Renal cortex interstitium (tissue), 11 donors: ENCODE data around the gene PDE4D. TPM values are rescaled to one million over a fixed set of nuclear protein-coding genes. Genes with fewer than 3 reads are reported as not detected.
"Not testable (repeated sequence)": the region's sequence is repeated elsewhere in the genome, so short reads cannot be mapped to it uniquely, and the experiment has no call there.

ENCODE experiments used
- DNase-seq, 11 donors: peaks; one replicate each; pipeline ENCODE4 v3.0.0-alpha.2; 2013; ENCODE audit warnings: low read depth in 9 of 11, low spot score in 4 of 11; ENCODE audit errors: extremely low read depth in 1 of 11
- polyA plus RNA-seq, 3 donors: library from polyadenylated mRNA; unstranded; fragments of 120-200 nt; gene quantifications; one replicate each; pipeline ENCODE4 v1.2.1, GENCODE V29; 2013; ENCODE audit not compliant: insufficient read length in 3 of 3

PDE4D gene
- polyA plus RNA-seq, 3 donors: 18.6 to 43.9 (median 21.4) TPM

GRCh38 chr5:59609501-59610265 is 283.8 kb downstream of the PDE4D start:
- no peak for DNase-seq

GRCh38 chr5:59608745-59609144 is 284.8 kb downstream of the PDE4D start:
- no peak for DNase-seq

- no peak for DNase-seq
These were observed 286.3 kb downstream of the PDE4D start for GRCh38 chr5:59607138-59607765.

- DNase-seq: no peak
These were observed 287.6 kb downstream of the PDE4D start for GRCh38 chr5:59605915-59606314.

GRCh38 chr5:59604111-59604510 is 289.4 kb downstream of the PDE4D start:
- no peak for DNase-seq

GRCh38 chr5:59600998-59601397 is 292.5 kb downstream of the PDE4D start:
- DNase-seq: no peak

- no peak for DNase-seq
These were observed 293.4 kb downstream of the PDE4D start for GRCh38 chr5:59600153-59600552.

- DNase-seq: no peak
These were observed 293.8 kb downstream of the PDE4D start for GRCh38 chr5:59599729-59600128.

GRCh38 chr5:59598547-59598874 is 295.0 kb downstream of the PDE4D start:
- DNase-seq: no peak

GRCh38 chr5:59597690-59598546 is 295.6 kb downstream of the PDE4D start:
- no peak for DNase-seq

- DNase-seq: no peak
These were observed 296.8 kb downstream of the PDE4D start for GRCh38 chr5:59596586-59597350.

- not testable (repeated sequence) for DNase-seq
These were observed 299.4 kb downstream of the PDE4D start for GRCh38 chr5:59594118-59594517.

GRCh38 chr5:59593439-59594007 is 300.0 kb downstream of the PDE4D start:
- no peak for DNase-seq

- DNase-seq: peak in 3 of 11 donors; percentile 13 to 49 (median 40)
These were observed 301.4 kb downstream of the PDE4D start for GRCh38 chr5:59592101-59592500.

- DNase-seq: no peak
These were observed 302.4 kb downstream of the PDE4D start for GRCh38 chr5:59591162-59591561.

GRCh38 chr5:59588922-59589321 is 304.6 kb downstream of the PDE4D start:
- DNase-seq: no peak

- peak in 10 of 11 donors; percentile 44 to 78 (median 66) for DNase-seq
These were observed 305.8 kb downstream of the PDE4D start for GRCh38 chr5:59587489-59588337.

- no peak for DNase-seq
These were observed 306.7 kb downstream of the PDE4D start for GRCh38 chr5:59586841-59587240.
